SK-N-SH (cell line): ENCODE results near the gene CNN2. TPM values are rescaled to one million over a fixed set of nuclear protein-coding genes. Genes with fewer than 3 reads are reported as not detected.
A peak's percentile ranks its signal among the peaks of the same experiment; 100 is the strongest.

Experiments used
- CTCF ChIA-PET: fragments of 300-600, 350-600 bp; formaldehyde crosslinking; extraction: SDS; loops from one replicate; lab custom pipeline; 2021; lab: Yijun Ruan, JAX
- POLR2A ChIA-PET: fragments of 350-600 bp; sonication (Branson Sonifier 250); formaldehyde crosslinking; extraction: SDS; loops from one replicate; lab custom pipeline; 2020; ENCODE audit warnings: antibody characterized with exemption, inconsistent platforms; lab: Yijun Ruan, JAX
- DNase-seq: peaks from one replicate; pipeline ENCODE4 v3.0.0; 2012
- H2AFZ ChIP-seq: fragments of 200-600 bp; sonication (generic); 2 replicates; pipeline ENCODE4 v1.8.1; 2016; ENCODE audit warnings: antibody characterized with exemption, mild to moderate bottlenecking, low read depth
- H3F3A ChIP-seq: fragments of 200-600 bp; sonication (generic); replicated peaks from 2 replicates; pipeline ENCODE3; 2016; ENCODE audit warnings: antibody characterized with exemption, mild to moderate bottlenecking; ENCODE audit not compliant: insufficient read depth
- H3K27ac ChIP-seq, 2 experiments: fragments of 200-500 bp in 1 of 2; fragments of 200-600 bp in 1 of 2; sonication (Bioruptor generic) in 1 of 2; sonication (generic), shearing (Covaris generic) in 1 of 2; 2 replicates each; pipeline versions ENCODE4 v1.5.1 to v1.6.1; 2014 to 2016; ENCODE audit warnings: low read depth in 2 of 2, inconsistent platforms in 1 of 2, low read length in 1 of 2, mild to moderate bottlenecking in 1 of 2, mixed read lengths in 1 of 2
- H3K27me3 ChIP-seq: fragments of 200-600 bp; sonication (generic), shearing (Covaris generic); 2 replicates; pipeline ENCODE4 v1.6.1; 2016; ENCODE audit warnings: mixed run types; ENCODE audit not compliant: insufficient read depth
- H3K36me3 ChIP-seq, 2 experiments: fragments of 200-500 bp in 1 of 2; fragments of 200-600 bp in 1 of 2; sonication (Bioruptor generic) in 1 of 2; sonication (generic) in 1 of 2; replicated peaks in 1 of 2; 2 replicates each; pipeline versions ENCODE3 to v1.5.1; 2014 to 2016; ENCODE audit warnings: low read length in 1 of 2, mild to moderate bottlenecking in 1 of 2; ENCODE audit not compliant: insufficient read depth in 2 of 2, control insufficient read depth in 1 of 2
- H3K4me1 ChIP-seq, 2 experiments: fragments of 200-500 bp in 1 of 2; fragments of 200-600 bp in 1 of 2; sonication (Bioruptor generic) in 1 of 2; sonication (generic), shearing (Covaris generic) in 1 of 2; 2 replicates each; pipeline versions ENCODE4 v1.5.1 to v1.6.1; 2014 to 2016; ENCODE audit warnings: low read depth in 1 of 2, low read length in 1 of 2, mixed run types in 1 of 2; ENCODE audit not compliant: insufficient read depth in 2 of 2, control insufficient read depth in 1 of 2
- H3K4me2 ChIP-seq: fragments of 200-600 bp; sonication (generic), shearing (Covaris generic); 2 replicates; pipeline ENCODE4 v1.6.1; 2017; ENCODE audit warnings: mixed run types
- H3K4me3 ChIP-seq, 2 experiments: fragments of 200-500 bp in 1 of 2; fragments of 200-600 bp in 1 of 2; sonication (Bioruptor generic) in 1 of 2; sonication (generic), shearing (Covaris generic) in 1 of 2; 2 replicates each; pipeline versions ENCODE4 v1.5.1 to v1.8.1; 2014 to 2016; ENCODE audit warnings: low read depth in 2 of 2, inconsistent platforms in 1 of 2, low read length in 1 of 2, mild to moderate bottlenecking in 1 of 2, mixed read lengths in 1 of 2, moderate library complexity in 1 of 2
- H3K79me2 ChIP-seq: fragments of 200-600 bp; sonication (generic); 2 replicates; pipeline ENCODE4 v1.8.1; 2017; ENCODE audit warnings: mild to moderate bottlenecking; ENCODE audit not compliant: insufficient read depth
- H3K9ac ChIP-seq: fragments of 200-600 bp; sonication (generic); 2 replicates; pipeline ENCODE4 v1.6.1; 2017; ENCODE audit warnings: mixed run types
- H3K9me2 ChIP-seq: fragments of 200-600 bp; sonication (generic); 2 replicates; pipeline ENCODE4 v1.6.1; 2017; ENCODE audit warnings: mixed run types
- H3K9me3 ChIP-seq: fragments of 200-600 bp; sonication (generic); 2 replicates; pipeline ENCODE4 v1.6.1; 2017; ENCODE audit warnings: mixed run types, mild to moderate bottlenecking, moderate library complexity
- H4K20me1 ChIP-seq: fragments of 200-600 bp; sonication (generic); 2 replicates; pipeline ENCODE4 v1.6.1; 2017; ENCODE audit warnings: mild to moderate bottlenecking, mixed run types; ENCODE audit not compliant: insufficient read depth
- FOSL2 ChIP-seq: IDR thresholded peaks from 2 replicates; pipeline ENCODE4 v1.4.0; 2012; ENCODE audit warnings: low read depth, mild to moderate bottlenecking, moderate library complexity, borderline replicate concordance
- NFIC ChIP-seq: IDR thresholded peaks from 2 replicates; pipeline ENCODE4 v1.4.0; 2012; ENCODE audit warnings: borderline replicate concordance
- SIN3A ChIP-seq: IDR thresholded peaks from 2 replicates; pipeline ENCODE4 v1.6.1; 2012; ENCODE audit warnings: low read depth, mild to moderate bottlenecking, low read length, moderate library complexity, borderline replicate concordance
- TCF12 ChIP-seq: IDR thresholded peaks from 2 replicates; pipeline ENCODE4 v1.4.0; 2012
- USF1 ChIP-seq: IDR thresholded peaks from 2 replicates; pipeline ENCODE4 v1.4.0; 2012; ENCODE audit warnings: low read depth, borderline replicate concordance
- YY1 ChIP-seq: IDR thresholded peaks from 2 replicates; pipeline ENCODE4 v1.4.0; 2012; ENCODE audit warnings: low read depth, mild to moderate bottlenecking
- WGBS: methylation state at CpG from one replicate; pipeline ENCODE4 v1.1.6; 2017; ENCODE audit warnings: low lambda C conversion rate; 5-methylcytosine and 5-hydroxymethylcytosine counted together
- polyA plus RNA-seq, 3 experiments: library from polyadenylated mRNA; depleted of rRNA; stranded (reverse); fragments of >200 nt; gene quantifications; 2 replicates each; pipeline ENCODE4 v1.2.3, GENCODE V29; 2012
- TF ChIP-seq, protein P1 (sequence below): IDR thresholded peaks from 2 replicates; pipeline ENCODE4 v1.4.0; 2012; ENCODE audit warnings: low read depth, borderline replicate concordance
- TF ChIP-seq, protein P2 (sequence below): IDR thresholded peaks from 2 replicates; pipeline ENCODE4 v1.4.0; 2012; ENCODE audit warnings: low read depth
- TF ChIP-seq, protein P3 (sequence below): fragments of 200-600 bp; sonication (generic); IDR thresholded peaks from 2 replicates; pipeline ENCODE4 v1.6.1; 2017; ENCODE audit warnings: antibody characterized with exemption, mild to moderate bottlenecking, moderate library complexity

CNN2 gene
- polyA plus RNA-seq, 1 of the 3 experiments (the other 2 are of a cell fraction), result 279 TPM

DNA sequence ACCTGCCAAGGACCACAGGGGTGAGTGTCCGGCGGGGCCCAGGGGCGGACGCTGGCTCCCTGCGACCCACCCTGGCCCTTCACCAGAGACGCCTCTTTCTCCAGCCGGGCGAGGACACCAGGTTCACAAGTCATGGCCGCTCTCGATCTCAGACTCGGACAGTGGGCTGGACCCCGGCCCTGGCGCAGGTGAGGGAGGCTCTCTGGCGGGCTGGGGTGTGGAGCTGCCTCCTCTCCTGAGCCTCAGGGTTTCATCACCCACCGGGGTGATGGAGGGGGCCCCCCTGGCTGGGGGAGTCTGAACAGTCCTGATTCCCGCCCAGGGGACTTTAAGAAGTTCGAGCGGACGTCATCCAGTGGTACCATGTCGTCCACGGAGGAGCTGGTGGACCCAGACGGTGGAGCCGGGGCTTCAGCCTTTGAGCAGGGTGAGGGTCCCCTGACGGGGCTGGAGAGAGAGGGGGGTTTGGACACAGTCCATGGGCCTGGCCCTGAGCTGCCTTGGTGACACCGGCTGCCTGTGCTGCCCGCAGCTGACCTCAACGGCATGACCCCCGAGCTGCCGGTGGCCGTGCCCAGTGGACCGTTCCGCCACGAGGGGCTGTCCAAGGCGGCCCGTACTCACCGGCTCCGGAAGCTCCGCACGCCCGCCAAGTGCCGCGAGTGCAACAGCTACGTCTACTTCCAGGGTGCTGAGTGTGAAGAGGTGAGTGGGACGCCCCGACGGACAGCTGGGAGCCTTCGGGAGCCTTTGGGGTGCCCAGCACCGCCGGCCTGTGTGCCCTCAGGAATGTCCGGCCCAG lies 54.2 kb downstream of the CNN2 start:
- H3K27me3 ChIP-seq, result no peaks in the 10 kb centered on the region
- no peak overlapping the region for H3K4me2 ChIP-seq
- no peaks in the 10 kb centered on the region for H3K36me3 ChIP-seq
- H3K9ac ChIP-seq, result no peak overlapping the region
- no peak overlapping the region for H2AFZ ChIP-seq
- TF ChIP-seq SIN3A (no peak), NFIC (no peak), TCF12 (no peak), YY1 (no peak), USF1 (no peak), FOSL2 (no peak)
- TF ChIP-seq, protein P1, sequence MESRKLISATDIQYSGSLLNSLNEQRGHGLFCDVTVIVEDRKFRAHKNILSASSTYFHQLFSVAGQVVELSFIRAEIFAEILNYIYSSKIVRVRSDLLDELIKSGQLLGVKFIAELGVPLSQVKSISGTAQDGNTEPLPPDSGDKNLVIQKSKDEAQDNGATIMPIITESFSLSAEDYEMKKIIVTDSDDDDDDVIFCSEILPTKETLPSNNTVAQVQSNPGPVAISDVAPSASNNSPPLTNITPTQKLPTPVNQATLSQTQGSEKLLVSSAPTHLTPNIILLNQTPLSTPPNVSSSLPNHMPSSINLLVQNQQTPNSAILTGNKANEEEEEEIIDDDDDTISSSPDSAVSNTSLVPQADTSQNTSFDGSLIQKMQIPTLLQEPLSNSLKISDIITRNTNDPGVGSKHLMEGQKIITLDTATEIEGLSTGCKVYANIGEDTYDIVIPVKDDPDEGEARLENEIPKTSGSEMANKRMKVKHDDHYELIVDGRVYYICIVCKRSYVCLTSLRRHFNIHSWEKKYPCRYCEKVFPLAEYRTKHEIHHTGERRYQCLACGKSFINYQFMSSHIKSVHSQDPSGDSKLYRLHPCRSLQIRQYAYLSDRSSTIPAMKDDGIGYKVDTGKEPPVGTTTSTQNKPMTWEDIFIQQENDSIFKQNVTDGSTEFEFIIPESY, result no peak
- TF ChIP-seq, protein P2, sequence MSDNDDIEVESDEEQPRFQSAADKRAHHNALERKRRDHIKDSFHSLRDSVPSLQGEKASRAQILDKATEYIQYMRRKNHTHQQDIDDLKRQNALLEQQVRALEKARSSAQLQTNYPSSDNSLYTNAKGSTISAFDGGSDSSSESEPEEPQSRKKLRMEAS, result no peak
- TF ChIP-seq, protein P3, sequence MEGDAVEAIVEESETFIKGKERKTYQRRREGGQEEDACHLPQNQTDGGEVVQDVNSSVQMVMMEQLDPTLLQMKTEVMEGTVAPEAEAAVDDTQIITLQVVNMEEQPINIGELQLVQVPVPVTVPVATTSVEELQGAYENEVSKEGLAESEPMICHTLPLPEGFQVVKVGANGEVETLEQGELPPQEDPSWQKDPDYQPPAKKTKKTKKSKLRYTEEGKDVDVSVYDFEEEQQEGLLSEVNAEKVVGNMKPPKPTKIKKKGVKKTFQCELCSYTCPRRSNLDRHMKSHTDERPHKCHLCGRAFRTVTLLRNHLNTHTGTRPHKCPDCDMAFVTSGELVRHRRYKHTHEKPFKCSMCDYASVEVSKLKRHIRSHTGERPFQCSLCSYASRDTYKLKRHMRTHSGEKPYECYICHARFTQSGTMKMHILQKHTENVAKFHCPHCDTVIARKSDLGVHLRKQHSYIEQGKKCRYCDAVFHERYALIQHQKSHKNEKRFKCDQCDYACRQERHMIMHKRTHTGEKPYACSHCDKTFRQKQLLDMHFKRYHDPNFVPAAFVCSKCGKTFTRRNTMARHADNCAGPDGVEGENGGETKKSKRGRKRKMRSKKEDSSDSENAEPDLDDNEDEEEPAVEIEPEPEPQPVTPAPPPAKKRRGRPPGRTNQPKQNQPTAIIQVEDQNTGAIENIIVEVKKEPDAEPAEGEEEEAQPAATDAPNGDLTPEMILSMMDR, result no peak
- H3K79me2 ChIP-seq, result no peaks in the 10 kb centered on the region
- H4K20me1 ChIP-seq, result no peaks in the 10 kb centered on the region
- POLR2A ChIA-PET, result interaction anchor here (0.6 to 2.4 kb wide), 2 partner anchors 172 to 189 kb away, joined by 3 to 9 read pairs; partner anchors contain the start of gene CIRBP
- CTCF ChIA-PET, result interaction anchor here (0.6 to 3.2 kb wide), 16 partner anchors 8 to 217 kb away, joined by 3 to 24 read pairs (median 4); partner anchors contain the start of genes ABCA7, ARHGAP45, CNN2 and RNU6-2
- WGBS, result 82% methylated on average over 26 of the region's 50 CpGs
- no peak overlapping the region for H3K4me3 ChIP-seq
- no peak for DNase-seq
- H3F3A ChIP-seq, result peaks cover 9% of the 10 kb centered on the region
- H3K27ac ChIP-seq, result peak overlapping the region in 1 of 2 experiments; percentile 54; a peak in 1 of 4 replicates
- no peaks in the 10 kb centered on the region for H3K9me3 ChIP-seq
- H3K9me2 ChIP-seq, result no peaks in the 10 kb centered on the region
- peaks cover 0 to 22% of the 10 kb centered on the region in 2 experiments; a peak in 2 of 4 replicates for H3K4me1 ChIP-seq
